Stimulated activated CD8-positive, alpha-beta memory T cell treated with anti-CD3 and anti-CD28 coated beads, Interleukin-7, amount 100 ng/mL, for 1 hour (primary cell): ENCODE data around the gene MED27.

Experiments
- DNase-seq, 2 donors: peaks; one replicate each; pipeline ENCODE4 v3.0.0-alpha.2; 2020; ENCODE audit warnings: low read depth in 2 of 2

The MED27 gene

DNA sequence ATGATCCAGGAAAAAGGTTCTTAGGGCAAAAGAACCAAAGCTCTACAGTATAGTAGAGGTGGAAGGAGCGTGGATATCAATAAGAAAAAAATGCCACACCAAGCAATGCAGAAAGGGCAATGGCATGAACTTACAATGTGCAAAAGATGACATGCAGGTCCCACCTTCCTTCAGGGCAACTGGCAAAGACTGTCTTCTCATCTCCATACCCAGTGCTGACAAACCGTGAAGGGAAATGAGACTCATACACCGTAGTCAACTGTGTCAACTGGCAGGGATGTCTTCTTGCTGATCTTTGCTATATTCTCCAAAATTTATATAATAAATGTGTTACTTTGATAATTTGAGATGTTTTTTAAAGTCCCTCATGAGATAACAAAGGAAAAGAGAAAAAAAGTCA, 36.0 kb downstream of the MED27 start:
- DNase-seq: no peak

DNA sequence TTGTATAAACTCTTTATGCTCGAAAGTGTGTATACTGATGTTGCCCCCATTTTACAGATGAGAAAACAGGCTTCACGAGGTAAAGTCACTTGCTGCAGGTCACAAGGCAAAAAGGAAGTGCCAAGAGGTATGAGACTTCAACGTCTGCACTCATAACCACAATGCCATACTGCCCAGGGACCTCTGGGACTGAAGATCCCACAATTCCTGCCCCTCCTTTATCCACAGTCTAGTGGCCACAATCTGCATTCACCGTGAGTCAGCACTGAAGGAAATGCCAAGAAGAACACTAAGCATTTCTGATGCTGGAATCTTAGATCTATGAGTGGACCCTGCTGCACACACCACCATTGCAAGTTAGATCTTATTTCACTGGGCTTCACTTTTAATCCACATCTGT, 37.3 kb downstream of the MED27 start:
- no peak for DNase-seq

- DNase-seq: no peak
Observed at GRCh38 chr9:132041798-132042197, 37.9 kb downstream of the MED27 start.

- no peak for DNase-seq
Observed at GRCh38 chr9:132040808-132041207, 38.9 kb downstream of the MED27 start.

GRCh38 chr9:132040246-132040645, 39.4 kb downstream of the MED27 start:
- DNase-seq: no peak

GRCh38 chr9:132039284-132039683, 40.4 kb downstream of the MED27 start:
- no peak for DNase-seq

DNA sequence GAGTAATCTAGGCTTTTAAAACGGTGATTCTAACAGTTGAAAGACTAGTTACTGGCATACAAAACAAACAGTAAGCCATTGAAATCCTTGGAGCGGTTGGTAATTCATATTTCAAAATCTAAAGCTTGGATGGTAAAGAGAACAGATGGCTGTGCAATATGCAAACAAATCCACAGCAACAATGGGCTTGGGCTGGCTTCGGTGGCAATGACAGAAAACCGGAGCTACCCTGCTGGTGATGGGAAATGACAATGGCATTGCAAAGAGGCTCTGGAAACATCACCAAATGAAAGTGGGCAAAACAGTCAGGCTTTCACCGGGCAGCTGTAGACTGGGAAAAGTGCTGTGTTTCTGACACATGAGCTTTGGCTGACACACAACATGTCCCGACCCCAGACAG, 42.2 kb downstream of the MED27 start:
- DNase-seq: no peak

GRCh38 chr9:132036521-132036920, 43.1 kb downstream of the MED27 start:
- DNase-seq: no peak

- no peak for DNase-seq
Observed at GRCh38 chr9:132035679-132036078, 44.0 kb downstream of the MED27 start.

DNA sequence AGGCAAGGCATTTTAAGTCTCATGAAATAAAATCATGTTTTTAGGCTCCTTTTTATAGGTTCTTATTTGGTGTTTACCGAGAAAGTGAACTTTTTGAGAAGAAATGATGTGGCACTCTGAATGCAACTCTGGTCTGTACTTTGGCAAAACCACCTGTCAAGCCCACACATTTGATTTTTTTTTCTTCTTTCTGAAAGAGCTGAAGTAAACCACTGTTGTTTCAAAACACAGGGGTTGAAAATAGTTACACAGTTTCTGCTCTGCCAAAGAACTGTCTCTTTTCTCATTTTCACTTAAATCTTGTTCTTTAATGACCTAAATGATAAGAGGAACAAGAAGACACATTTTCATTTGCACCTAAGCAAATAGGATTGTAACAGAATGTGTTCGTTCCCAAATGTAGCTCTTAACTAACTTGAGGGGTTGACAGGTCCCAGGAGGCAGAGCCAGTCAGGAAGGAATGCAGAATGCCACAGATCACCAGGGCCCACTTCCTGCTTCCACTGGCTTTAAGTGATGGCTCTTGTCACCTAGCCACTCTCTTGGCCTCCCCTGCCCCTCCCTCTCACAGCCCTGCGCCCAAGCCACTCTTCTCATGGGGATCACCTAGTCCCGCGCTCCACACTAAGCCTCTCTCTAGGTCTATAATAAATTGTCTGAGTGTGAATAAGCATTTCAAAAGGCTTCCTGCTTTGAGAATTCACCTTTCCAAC, 47.3 kb downstream of the MED27 start:
- no peak for DNase-seq

DNA sequence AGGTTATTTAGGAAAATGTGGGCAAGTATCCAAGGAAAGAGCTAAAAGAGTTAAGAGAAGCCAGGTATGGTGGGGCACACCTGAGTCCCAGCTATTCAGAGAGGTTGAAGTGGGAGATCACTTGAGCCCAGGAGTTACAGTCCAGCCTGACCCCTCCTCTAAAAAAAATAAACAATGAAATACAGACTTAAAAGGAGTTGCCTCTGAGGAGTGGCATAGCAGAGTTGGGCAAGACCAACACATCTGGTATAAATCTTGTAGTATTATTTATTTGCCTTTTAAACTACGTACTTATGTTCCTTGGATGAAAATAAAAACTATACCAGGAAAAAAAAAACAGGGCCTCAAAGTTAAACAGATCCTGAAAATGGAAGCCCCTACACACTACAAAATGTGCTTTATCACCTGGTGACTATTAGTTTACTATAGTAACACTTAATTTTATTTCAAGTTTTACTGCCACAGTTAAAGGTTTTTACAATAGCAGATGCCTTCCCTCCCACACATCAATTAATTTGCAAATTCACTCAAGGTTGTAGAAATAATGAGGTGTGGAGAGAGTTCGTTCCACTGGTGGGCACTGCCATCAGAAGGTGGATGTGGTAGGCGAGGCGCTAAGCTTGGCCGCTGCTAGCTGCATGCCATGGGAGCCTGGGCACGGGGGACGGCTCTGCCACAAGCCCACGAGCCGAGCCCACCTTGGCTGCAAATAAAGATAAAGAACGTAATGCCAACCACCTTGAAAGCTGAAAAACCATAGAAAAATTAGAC, 48.0 kb downstream of the MED27 start:
- no peak for DNase-seq

DNA sequence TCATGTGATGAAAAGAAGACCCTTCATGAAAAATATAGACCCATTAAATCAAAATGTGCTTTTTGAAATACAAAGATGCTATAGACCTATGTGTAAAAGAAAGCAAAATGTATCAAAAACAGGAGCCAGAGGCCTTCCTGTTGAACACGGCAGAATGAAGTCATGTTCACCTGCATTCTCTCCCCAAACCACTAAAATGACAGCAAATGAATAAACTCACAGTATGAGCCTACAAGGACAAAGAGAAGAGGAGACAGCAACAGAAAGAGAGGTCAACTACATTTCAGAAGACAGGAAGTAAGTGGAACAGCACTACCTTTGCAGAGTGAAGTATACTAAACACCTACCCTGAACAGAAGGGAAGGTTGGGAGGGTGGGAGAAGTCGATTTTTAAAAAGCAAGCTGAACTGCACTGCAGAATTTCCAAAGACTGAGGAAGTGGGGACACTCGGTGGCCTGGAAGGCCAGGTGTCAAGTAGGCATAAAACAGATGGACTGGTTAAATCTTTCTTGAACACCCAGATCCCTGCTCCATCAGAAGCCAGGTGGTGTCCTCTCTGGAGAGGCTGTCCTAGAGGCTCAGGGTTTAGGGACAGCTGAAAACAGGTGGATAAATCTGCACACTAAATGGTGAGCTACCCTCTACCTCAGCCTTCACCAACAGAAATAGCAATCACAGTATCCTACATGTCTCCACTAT, 48.9 kb downstream of the MED27 start:
- no peak for DNase-seq

- DNase-seq: no peak
Observed at GRCh38 chr9:132027752-132028663, 51.7 kb downstream of the MED27 start.

DNA sequence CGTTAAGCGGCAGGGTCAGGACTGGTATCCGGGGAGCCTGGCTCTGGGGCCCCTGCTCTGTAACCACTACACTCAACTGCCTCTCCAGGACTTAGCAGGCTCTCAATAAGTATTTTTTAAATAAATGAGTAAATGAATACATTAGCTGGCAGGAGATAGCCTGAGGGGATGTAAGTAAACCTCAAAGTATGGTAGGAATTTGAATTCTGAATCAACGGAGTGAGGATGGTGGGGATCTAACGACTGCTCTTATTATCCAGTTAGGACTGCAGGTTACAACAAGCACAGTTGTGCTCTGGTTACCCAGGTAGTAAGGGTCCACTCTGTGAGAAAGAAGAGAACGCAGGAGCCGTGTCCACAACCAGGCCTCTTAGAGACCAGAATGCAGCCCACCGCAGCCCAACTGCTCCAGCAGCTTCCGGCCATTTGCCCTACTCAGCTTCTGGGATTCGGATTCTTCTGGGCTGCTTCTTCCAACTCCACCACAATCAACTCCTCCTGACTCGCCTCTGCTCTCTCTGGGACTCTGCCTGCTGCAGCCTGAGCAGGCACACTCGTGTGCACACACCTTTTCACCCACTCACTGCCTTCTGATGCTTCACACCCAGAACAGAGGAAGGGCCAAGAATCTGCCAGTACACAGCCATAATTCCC, 52.6 kb downstream of the MED27 start:
- no peak for DNase-seq

DNA sequence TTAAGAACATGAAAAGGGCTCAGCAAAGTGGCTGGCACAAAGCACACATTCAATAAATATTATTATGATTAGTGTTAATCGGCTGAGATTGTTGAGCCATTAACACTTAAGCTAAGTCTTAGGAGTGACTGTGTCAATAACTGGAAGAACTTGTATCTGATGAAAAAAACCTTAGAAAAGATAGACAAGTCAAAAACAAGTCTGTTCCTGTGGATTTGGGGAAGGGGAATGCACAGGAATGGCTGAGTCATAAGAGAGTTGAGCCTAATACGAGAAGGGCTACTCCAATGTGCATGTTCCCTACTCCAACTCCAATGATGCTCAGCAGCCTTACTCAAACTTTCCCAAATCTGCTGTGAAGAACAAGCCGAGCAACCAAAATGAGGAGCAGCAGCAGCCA, 53.9 kb downstream of the MED27 start:
- DNase-seq: no peak

DNA sequence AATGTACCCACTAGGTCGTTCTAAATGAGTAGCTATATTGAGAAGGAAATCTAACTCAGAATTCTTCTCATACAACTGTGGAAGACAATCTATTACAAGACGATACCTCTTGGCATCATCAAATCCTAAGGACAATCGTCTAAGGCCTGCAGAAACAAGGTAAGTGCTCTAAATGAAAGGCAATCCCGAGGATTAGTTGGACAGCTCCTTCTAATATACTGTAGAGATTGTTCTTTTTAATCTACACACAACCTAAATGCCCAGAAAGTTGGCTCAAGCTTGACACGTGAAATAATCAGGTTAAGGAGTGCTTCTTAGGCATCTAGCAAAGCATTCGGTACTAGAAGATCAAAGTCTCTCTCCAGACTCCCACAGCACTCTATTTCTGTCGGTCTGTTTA, 55.1 kb downstream of the MED27 start:
- no peak for DNase-seq

DNA sequence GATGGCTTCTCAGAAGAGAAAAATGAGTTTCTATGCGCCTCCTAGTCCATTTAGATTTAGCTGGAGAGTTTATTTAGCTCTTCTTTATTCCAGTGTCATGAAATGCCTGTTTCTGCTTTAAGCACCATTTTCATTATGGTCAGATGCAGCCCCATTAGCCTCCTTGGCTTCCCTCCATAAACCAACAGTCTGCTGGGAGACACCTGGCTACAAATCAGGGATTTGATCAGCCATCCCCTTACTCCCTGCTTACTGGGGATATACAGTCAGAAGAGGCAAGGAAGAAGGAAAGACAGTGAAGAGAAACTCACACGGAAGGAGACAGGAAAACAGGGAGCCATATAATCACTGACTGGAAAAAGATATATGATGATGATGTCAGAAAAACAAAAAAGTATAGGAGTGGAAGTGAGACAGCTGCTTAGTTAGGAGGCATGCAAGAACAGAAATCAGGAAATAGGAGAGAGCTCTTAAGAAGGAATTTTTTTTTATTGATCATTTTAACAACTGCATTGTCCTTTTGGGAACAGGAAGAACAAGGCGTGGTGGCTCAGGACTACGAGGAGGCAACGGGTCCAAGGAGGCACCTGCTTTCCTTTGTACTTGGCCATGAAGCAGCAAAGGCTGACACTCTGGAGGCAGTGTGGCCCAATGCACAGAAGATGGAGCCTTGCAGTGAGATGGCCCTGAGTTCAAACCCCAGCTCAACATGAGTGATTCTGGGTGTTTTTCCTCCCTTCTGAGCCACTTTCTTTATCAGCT, 56.1 kb downstream of the MED27 start:
- no peak for DNase-seq

GRCh38 chr9:132020820-132021510, 58.7 kb downstream of the MED27 start:
- DNase-seq: no peak

DNA sequence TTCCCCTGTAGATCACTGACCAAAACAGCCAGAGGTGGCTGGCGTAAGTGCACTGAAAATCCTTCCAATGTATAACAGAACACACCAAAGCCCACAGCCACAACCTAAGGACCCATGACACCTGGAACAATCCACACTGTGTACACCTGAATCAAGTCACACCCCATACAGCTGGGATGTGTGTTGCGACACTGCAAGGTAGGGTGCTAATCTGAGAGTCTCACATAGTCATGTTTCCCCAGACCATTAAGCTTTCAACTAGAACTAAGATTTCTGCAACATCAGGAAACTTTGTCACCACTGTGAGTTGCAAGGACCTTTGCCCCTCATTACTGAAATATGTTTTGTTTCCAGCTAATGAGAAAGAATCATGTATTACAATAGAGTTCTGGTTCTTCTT, 59.4 kb downstream of the MED27 start:
- no peak for DNase-seq

DNA sequence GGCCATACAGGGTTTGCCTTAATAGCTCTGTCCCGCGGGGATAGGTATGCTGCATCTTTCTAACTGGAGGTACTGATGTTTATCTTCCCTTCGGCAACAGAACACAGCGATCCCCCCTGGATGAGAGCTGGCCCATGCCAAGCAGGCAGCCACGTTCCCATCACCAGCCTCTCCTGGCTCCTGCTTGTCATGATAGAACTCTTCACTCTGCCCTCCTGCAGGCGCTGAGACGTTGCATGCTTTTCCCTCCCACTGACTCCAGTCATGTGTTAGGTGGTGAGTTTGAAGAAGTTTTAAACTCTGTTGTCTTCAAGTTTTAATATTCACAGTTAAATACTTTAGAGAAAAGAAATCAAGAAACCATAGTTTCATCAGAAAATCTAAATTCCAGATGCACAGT, 60.0 kb downstream of the MED27 start:
- no peak for DNase-seq
